Stimulated activated CD4-positive, alpha-beta T cell treated with anti-CD3 and anti-CD28 coated beads, Interleukin-1b, Interleukin-23, amount 100 ng/mL, for 24 hours (primary cell): Measurements from ENCODE around the gene UBE2L6.

Source experiments
- DNase-seq, 4 experiments: peaks; one replicate each; pipeline ENCODE4 v3.0.0-alpha.2; 2020; ENCODE audit warnings: low read depth in 4 of 4, low spot score in 1 of 4

UBE2L6 gene

DNA sequence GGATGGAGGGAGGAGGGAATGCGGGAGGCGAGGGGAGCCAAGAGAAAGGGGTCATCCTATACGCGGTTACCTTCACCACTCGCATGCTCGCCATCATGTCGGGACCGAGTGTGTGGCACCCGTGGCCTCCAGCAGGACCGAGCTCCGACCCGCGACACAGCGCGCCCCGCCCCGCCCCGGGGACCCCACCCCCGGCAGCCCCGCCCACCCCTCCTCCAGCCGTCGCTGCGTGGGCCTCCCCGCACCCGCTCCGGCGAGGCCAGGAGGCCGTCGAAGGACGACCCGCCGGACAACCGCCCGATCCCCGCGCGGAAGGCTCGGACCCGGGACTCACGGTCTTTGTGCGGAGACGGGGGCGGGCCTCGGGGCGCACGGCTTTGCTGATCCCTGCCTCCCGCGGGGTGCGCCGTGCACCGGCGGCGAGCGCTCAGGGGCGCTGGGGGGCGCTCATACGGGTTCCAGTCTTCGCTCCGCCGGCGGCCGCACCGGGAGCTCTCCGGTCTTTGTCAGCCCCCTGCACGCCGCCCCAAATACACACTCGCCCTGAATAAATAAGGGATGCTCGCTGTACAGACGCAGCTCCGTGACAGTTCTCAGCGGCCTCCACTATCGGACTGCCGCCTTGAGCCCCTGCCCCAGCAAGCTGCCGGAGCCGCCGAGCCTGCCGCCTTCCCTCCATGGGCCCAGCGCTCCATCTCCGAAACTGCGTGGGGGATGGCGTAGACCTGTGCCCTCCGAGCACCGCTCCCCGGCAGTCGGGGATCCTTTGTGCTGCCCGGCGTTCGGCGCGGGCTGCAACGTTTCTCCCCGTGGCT lies at the start of gene UBE2L6:
Gene UBE2L6, minus strand, starts transcription at position 158 of the 815 bp plus-strand sequence. Its CDS starts 61 bp downstream, at position 97.
- DNase-seq: peak; percentile 42 to 82 (median 66)

DNA sequence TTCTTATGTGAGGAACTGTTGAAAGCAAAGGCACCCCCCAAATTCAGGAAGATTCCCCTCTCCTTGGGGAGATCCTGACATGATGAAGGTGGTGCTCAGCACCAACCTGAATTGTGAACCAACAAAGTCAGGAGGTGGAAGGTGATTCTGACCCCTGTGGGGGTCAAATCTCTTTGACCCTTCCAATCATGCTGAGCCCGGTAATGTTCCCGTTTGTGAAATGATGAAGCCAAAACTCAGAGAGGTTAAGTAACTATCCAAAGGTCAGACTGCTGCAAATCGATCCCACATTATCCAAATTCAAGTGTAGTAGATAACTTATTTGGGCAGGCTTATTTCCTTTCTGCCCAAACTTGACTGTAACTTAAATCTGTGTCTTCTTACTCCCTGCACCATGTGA lies 49.1 kb upstream of the UBE2L6 start:
- no peak for DNase-seq

DNA sequence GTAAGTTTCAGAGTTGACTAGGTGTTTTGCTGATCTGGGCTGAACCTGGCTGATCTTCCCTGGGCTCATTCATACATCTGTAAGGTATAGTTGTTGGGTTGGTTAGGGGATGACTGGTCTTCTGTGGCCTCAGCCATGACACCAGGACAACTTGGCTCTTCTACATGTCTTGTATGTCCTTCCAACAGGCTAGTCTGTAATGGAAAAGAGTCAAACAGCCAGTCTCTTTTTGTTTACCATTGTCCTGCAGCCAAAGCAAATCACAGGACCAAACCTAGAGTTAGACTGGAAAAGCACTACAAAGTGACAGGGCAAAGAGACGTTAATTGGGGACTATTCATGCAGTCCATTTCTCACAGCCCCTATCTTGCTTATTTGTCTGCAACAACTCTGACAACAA lies 47.8 kb upstream of the UBE2L6 start:
- DNase-seq: no peak

DNA sequence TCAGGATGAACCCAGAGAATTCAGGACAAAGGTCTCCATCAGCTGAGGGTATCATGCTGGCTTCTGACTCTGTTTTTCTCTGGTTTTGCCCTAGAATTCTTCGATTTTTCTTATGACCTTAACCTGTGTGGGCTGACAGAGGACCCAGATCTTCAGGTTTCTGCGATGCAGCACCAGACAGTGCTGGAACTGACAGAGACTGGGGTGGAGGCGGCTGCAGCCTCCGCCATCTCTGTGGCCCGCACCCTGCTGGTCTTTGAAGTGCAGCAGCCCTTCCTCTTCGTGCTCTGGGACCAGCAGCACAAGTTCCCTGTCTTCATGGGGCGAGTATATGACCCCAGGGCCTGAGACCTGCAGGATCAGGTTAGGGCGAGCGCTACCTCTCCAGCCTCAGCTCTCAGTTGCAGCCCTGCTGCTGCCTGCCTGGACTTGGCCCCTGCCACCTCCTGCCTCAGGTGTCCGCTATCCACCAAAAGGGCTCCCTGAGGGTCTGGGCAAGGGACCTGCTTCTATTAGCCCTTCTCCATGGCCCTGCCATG lies 46.8 kb upstream of the UBE2L6 start:
- DNase-seq: no peak

DNA sequence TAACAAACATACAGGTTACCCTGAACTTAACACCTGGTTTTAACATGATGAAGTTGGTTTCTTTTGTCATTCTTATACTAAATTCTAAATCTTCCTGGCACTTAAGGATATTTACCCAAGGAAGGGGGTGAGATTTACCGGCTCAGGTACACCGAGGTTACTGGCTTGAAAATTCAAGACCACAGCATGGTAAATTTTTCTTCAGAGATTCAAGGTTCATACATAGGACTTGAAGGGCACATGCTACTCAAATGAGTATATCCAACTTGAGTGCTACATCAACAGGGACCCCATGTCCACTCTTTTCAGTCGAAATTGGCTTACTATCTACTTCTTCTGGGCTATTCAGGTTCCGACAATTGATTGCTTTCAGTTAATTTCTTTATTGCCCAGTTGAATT lies 42.7 kb upstream of the UBE2L6 start:
- no peak for DNase-seq

DNA sequence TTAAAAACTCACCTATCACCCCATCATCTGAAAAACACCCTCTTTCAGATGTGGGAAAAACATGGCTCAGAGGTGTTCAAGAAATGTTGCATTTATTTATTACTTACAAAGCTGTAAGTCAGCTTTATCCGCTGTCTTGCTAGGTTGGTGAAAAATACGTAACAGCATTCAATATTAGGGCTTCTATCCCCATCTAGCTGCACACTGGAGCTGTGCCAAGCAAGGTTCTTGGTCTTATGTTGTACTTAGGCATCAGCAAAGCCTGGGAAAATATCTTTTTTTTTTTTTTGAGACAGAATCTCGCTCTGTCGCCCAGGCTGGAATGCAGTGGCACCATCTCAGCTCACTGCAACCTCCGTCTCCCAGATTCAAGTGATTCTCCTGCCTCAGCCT lies 37.6 kb upstream of the UBE2L6 start:
- no peak for DNase-seq

DNA sequence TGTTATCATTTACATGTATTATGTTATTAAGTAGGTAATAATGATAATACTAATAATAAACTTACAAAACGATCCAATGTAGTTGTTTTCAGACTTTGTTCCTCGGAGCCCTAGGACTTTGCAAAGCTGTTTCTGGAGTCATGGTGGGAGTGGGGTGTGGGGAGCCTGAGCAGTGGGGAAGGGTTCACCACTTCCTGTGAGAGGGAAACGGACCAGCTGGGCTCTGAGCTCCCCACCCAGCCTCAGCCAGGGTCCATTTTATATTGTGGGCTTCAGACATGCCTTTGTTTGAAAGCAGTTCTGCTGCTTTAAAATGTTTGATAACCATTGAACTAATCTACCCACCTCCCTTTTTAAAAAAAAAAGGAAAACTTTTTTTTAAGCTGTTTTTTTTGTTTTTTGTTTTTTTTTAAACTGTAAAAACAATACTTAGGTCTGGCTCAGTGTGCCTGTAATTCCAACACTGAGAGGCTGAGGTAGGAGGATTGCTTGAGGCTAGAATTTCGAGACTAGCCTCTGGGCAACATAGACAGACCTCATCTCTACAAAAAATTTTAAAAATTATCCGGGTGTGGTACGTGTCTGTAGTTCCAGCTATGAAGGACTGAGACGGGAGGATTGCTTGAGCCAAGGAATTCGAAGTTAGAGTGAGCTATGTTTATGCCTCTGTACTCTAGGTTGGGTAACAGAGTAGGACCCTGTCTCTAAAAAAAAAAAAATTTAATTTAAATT lies 37.0 kb upstream of the UBE2L6 start:
- no peak for DNase-seq

DNA sequence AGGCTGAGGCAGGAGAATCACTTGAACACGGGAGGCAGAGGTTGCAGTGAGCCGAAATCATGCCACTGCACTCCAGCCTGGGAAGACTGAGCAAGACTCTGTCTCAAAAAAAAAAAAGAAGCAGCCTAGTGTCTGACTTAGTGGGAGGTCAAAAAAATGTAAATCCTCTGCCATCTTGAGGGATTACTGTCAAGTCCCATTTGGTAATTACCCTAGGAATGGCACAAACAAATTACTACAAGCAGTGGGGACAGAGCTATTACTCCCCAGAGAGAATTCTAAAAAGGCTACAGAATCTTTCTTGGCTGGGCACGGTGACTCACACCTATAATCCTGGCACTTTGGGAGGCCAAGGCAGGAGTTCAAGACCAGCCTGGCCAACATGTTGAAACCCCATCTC lies 33.8 kb upstream of the UBE2L6 start:
- no peak for DNase-seq

DNA sequence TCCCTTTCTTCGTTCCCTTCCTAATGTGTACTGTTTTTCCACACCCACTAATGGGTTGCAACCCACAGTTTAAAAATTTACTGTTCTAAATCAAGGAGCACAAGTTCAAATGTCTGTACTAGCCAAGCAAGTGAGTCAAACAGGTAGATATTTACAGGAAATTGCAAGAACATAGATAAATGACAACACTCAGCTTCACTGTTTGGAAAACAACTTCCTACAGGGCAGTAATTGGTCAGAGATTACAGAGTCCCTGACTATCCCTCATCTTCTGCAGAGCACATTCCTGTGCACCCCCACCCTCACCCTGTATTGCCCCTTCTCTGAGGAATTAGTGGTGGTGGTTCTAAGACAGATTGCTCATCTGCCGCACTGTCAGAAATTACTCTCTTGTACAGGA lies 31.9 kb upstream of the UBE2L6 start:
- DNase-seq: no peak

DNA sequence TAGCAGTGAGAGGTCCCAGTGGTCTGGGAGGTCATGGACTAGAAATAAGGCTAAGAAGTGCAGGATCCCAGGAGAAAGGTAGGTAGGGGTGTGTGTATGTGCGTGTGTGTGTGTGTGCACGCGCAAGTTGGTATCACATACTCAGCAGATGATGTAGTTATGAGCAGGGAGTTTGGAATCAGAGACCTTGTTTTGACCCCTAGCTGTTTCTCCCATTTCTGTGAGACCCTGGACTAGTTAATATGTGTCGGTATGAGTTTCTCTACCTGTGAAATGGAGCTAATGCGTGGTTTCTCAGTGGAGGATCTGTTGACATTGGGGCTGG lies 31.3 kb upstream of the UBE2L6 start:
- DNase-seq: no peak

DNA sequence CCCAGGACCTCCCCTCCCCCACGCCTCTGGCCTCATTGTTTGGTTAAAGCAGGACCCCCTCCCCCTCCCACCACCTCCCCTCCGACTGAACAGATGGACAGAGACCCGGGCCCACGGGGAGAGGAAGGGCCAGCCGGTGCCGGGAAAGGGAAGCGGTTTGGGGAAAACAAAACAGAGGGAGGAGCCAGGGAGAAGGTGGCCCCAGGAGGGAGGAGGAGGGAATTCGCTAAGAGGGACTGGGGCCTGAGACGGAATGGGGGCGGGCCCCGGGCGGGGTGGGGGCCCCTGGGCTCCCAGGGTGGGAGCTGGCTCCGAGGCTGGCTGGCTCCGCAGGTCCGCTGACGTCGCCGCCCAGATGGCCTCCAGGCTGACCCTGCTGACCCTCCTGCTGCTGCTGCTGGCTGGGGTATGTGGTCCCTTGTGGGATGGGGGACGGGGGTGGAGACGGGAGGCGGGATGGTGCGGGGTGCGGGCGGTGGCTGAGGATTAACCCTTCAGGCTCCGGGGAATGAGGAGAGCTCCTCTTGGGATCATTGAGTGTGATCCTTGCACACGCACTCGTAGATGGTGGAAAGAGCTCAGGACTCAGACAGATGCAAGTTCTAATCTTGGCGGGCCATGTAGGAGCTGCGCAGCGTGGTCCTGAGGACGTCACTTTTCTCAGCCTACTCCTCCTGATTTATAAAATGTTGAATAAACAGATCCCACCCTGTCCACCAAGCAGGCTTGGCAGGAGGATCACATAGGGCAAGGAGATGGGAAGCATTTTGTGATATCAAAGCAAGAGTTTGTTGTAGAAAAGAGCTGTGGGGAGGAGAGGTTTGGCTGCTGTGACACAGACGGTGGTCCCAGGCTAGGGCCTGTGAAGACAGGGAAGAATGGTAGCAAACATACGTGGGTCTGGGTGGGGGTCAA lies 30.7 kb upstream of the UBE2L6 start:
- no peak for DNase-seq

DNA sequence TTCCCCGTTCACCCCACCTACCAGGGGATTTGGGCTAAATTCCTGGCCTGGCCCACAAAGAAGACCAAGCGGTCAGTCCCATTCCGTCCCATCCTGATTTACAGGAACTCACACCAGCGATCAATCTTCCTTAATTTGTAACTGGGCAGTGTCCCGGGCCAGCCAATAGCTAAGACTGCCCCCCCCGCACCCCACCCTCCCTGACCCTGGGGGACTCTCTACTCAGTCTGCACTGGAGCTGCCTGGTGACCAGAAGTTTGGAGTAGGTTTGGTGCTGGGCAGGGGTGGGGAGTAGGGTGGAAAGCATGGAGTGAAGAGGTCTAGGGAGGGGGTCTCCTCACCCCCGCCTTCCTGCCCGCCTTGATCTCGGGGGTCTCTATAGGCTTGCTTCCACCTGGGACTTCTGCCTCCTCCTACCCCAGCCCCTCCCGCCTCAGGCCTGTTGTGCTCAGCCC lies 30.0 kb upstream of the UBE2L6 start, which contains the start of gene SERPING1:
Gene SERPING1, plus strand, starts transcription at position 225 of the 455 bp plus-strand sequence. CDS start 586 bp downstream, outside the sequence.
- no peak for DNase-seq

DNA sequence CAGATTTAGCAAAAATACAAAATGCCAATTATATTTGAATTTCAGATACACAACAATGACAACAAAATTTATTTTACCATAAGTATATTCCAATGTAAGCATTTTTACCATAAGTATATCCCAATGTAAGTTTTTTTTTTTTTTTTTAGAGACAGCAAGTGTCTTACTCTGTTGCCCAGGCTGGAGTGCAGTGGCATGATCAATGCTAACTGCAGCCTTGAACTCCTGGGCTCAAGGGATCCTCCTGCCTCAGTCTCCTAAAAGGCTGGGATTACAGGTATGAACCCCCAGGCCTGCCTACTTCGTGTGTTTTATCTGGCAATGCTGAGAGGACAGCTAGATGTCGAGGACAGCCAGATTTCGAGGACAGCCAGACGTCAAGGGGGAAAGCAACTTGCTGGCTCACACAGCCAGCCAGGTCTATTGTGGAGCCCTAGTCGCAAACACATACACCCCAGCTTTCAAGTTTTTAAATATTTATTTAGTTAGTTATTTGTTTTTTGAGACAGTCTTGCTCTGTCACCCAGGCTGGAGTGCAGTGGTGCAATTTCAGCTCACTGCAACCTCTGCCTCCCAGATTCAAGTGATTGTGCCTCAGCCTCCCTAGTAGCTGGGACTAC lies 28.9 kb upstream of the UBE2L6 start:
- DNase-seq: no peak

DNA sequence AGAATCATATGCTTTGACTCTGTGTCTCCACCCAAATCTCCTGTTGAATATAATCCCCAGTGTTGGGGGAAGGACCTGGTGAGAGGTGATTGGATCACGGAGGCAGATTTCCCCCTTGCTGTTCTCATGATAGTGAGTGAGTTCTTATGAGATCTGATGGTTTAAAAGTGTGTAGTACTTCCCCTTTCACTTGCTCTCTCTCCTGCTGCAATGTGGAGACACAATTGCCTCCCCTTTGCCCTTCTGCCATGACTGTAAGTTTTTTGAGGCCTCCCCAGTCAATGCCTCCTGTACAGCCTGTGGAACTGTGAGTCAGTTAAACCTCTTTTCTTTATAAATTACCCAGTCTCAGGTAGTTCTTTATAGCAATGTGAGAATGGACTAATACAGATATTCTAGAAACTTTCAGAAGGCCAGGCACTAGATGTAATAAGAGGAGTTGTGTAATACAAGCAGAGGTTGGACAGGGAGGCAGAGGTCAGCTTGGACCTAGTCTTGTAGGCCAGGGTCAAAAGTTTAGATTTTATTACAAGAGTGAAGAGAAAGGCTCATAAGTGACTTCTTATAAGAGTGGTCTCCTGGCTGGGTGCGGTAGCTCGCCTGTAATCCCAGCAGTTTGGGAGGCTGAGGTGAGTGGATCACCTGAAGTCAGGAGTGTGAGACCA lies 20.7 kb upstream of the UBE2L6 start:
- DNase-seq: no peak

DNA sequence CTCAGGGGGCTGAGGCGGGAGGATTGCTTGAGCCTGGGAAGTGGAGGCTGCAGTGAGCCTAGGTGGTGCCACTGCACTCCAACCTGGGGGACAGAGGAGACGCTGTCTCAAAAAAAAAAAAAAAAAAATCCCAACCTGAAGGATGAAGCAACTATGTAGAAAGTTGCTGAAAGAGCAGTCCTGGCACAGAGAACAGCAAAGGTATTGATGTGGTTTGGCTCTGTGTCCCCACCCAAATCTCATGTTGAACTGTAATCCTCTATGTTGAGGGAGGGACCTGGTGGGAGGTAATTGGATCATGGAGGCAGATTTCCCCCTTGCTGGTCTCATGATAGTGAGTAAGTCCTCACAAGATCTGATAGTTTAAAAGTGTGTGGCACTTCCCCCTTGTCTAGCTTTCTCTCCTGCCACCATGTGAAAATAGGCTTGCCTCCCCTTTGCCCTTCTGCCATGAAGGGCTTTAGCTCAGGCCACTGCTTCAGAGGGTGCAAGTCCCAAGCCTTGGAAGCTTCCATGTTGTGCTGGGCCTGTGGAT lies 19.3 kb upstream of the UBE2L6 start:
- no peak for DNase-seq

DNA sequence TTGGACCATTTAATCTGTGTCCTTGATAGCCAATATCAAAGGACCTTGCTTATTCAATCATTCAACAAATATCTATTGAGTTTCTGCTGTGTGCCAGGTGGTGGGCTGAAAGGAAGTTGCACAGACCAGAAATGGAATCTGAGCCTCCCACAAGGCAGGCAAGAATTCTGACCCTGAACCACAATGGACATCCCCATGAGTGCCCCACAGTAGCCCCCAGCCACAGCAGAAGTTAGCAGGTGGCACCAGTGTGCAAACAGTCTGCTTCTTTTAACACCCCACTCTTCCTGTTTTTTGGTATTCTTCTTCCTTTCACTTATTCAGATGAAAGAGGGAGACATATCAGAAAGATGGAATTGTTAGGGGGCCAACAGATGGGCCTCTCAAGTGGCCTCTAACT lies 17.8 kb upstream of the UBE2L6 start:
- DNase-seq: no peak

DNA sequence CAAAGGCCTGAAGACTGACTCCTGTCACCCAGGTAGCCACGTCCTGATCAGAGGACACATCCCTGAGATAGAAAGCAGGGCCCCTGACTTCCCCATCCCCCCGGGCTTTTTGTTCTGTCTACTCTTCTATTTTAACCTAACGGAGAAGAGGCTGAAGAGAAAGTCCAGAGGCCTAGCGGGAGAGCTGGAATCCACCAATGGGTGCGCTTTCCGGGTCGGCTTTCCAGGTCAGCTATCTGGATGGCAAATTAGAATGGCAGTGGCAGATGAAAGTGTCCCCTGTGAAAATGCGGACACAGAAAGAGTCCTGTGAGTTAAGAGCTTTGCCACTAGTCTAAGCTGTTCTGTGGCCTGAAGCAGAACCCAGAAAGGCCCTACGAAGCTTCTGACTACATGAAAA lies 16.9 kb upstream of the UBE2L6 start:
- DNase-seq: no peak

DNA sequence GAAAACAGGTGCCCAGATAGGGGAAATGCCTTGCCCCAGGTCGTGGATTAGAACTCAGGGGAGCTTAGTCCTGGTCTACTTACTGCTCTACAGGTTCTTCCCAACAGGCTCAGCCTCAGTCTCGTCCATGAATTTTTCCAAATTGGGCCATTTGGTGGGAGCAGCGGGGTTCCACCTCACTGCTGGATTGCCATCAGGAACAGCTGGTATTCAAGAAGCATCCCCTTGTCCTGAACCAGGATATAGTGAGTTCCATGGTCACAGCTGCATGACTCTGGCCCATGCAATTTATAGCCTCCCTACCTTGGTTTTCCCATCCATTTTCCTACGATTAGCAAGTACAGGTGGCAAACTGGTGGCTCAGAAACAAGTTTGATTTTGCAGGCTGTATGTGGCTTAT lies 6.6 kb upstream of the UBE2L6 start:
- DNase-seq: no peak

DNA sequence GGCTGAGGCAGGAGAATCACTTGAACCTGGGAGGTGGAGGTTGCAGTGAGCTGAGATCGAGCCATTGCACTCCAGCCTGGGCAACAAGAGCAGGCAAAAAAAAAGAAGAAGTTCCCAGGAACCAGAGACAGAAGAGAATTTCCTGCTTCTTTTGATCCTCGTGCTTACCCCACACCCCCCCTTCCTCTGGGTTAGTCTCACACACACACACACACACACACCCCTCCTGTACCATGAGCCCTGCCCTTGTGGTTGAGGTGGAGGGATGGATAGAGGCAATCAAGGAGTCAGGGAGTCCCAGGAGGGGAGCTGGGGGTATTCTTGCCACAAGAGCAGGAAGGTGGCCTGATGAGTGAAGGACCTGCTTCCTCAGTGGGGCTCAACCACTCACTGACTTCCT lies 4.1 kb upstream of the UBE2L6 start:
- no peak for DNase-seq

DNA sequence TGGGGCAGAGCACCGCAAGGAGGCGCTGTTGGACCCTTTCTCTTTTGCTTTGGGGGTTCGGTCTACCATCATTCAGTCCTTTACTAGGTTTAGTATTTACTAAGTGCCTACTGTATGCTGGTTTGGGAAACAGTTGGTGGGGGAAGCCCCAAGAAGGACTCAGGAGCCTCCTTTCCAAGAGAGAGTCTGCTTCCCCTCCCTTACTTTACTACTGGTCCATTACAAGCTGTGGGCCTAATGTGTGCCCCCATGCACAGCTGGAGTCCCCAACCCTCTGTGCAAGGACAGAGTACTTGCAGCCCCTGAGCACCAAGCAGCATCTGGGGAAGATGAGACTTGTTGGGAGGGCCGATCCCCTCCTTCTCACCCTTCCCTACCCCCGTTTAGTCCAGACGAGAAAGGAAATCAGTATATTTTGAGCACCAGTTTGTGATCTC lies 876 bp upstream of the UBE2L6 start:
- peak in 2 of 4 experiments; percentile 75 to 93 for DNase-seq
